ENCODE measurements around the gene SPAAR. TPM values are rescaled to one million over a fixed set of nuclear protein-coding genes. Genes with fewer than 3 reads are reported as not detected.

Gene SPAAR
- total and polyA plus RNA-seq, 9 of the 15 experiments (the other 6 are each of a cell fraction or from before 2014, with no cell fraction given), result not detected

GRCh38 chr9:35935261-35935660, 26.0 kb downstream of the SPAAR start (continued):
- no peak for TF ChIP-seq ZNF280B (CRISPR knock-in tag; IDR thresholded peaks at IDR 0.05)
- no peak for TF ChIP-seq ZNF280A (IDR thresholded peaks at IDR 0.05; ENCODE audit: low read depth, partially characterized antibody)
- no peak for TF ChIP-seq PCBP2 (IDR thresholded peaks at IDR 0.05; ENCODE audit: low read depth, low read length, poor library complexity, severe bottlenecking)
- no peak for TF ChIP-seq JUND (IDR thresholded peaks at IDR 0.05; ENCODE audit: borderline replicate concordance, low read depth, low read length)
- no peak for TF ChIP-seq JUND (tag; IDR thresholded peaks at IDR 0.05; ENCODE audit: borderline replicate concordance, low read depth, low read length)
- TF ChIP-seq NCOR1 (IDR thresholded peaks at IDR 0.05), result no peak
- no peak for TF ChIP-seq ZC3H4 (CRISPR knock-in tag; IDR thresholded peaks at IDR 0.05; ENCODE audit: borderline replicate concordance)
- no peak for TF ChIP-seq ZNF347 (CRISPR knock-in tag; IDR thresholded peaks at IDR 0.05; ENCODE audit: low read depth)
- TF ChIP-seq ZNF197 (CRISPR knock-in tag; IDR thresholded peaks at IDR 0.05; ENCODE audit: low read depth), result no peak
- no peak for TF ChIP-seq SREBF1 (IDR thresholded peaks at IDR 0.05; ENCODE audit: borderline replicate concordance, low read depth, low read length)
- no peak for TF ChIP-seq ESRRB (CRISPR knock-in tag; IDR thresholded peaks at IDR 0.05; ENCODE audit: borderline replicate concordance)
- TF ChIP-seq HCFC1 (IDR thresholded peaks at IDR 0.05; ENCODE audit: low read depth, low read length), result no peak

All from K562 (cell line).